Raji (cell line): Measurements from ENCODE around the gene EFCAB14.

Source experiments
- POLR2A ChIP-seq: IDR thresholded peaks from 2 replicates; pipeline ENCODE4 v1.6.1; 2011; ENCODE audit warnings: low read depth, low read length, control low read depth; ENCODE audit not compliant: insufficient read depth

The EFCAB14 gene

GRCh38 chr1:46647611-46648010 is 71.3 kb downstream of the EFCAB14 start:
- TF ChIP-seq POLR2A = no peak

- TF ChIP-seq POLR2A = no peak
Measured at GRCh38 chr1:46646844-46647243, 72.1 kb downstream of the EFCAB14 start.

- TF ChIP-seq POLR2A = no peak
Measured at GRCh38 chr1:46646331-46646730, 72.6 kb downstream of the EFCAB14 start.

DNA sequence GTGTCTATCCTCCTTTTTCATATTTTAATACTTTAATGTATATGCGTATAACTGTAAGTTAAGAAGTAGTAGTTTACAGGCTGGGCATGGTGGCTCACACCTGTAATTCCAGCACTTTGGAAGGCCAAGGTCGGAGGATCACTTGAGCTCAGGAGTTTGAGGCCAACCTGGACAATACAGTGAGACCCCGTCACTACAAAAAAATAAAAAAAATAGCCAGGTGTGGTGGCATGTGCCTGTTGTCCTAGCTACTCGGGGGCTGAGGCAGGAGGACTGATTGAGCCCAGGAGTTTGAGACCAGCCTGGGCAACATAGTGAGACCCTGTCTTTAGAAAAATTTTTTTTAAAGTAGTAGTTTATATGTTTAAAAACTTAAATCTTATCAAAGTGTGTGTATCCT is 73.1 kb downstream of the EFCAB14 start:
- no peak for TF ChIP-seq POLR2A

- TF ChIP-seq POLR2A = no peak
Measured at GRCh38 chr1:46643368-46643775, 75.5 kb downstream of the EFCAB14 start.

DNA sequence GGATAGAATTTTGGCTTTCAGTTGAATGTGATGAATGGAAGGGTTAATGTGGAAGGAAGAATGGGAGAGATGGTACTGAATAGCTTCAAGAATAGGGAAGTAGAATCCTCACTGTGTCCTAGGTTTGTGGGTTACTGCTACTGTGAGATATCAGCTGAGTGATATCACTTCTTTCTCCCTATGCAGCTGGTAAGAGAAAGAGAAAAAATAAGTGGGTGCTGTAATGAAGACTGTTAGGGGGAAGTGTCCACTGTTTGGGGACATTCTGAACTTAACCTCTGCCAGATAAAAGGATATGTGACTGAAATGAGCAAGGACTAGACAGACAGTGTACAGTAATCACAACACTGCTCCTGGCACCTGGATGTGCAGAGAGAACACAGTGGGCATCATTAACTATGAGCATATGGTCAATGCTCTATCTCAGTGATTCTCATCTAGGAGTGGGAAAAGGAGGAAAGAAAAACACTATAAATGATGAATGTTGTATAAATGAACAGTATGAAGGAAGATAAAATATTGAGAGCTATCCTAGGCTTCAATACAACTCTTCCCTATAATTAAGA is 76.7 kb downstream of the EFCAB14 start:
- no peak for TF ChIP-seq POLR2A

DNA sequence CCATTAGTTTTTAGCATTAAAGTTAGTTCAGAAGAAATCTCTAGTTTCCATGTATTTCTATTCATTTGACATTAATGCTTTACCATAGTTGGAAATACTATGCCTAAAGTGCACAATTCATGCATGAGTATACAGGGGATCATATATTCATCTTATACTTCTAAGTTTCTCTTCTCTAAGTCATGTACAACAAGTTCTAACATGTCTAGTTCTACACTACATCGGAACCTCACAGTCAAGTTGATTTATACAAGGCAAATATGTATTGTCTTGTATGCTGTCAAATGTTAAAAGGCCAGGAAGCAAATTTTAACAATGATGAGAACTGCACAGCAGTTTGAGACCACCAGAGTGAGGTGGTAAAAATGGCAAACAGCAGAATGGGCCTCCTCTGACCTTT is 79.4 kb downstream of the EFCAB14 start:
- TF ChIP-seq POLR2A = no peak

- no peak for TF ChIP-seq POLR2A
Measured at GRCh38 chr1:46638921-46639320, 80.0 kb downstream of the EFCAB14 start.

DNA sequence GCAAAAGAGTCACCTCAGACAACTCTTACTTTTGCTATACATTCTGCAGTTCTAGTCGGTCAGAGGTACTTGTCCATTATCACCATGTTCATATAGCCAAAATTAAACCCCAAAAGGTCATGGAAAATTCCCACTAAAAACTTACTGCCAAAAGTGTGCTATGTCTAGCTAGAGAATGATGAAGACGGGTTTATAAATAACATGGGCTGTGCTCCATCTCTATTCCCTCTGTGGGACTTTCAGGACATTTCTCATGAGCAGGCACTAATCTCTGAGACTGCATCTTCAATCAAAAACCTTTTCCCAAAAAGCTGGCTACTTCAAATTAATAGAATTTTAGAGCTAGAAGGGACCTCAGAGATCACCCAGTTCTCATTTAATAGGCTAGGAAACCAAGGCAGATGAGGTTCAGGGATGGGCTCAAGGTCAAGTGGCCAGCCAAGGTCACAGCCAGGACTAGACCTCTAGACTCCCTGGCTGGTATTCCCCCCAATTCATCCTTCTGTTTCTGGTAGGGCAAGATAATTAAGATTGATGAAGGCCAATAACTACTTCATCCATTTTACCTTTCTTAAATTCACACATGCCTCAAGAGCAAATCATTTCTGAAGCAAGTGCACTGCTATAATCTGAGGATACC is 81.3 kb downstream of the EFCAB14 start:
- no peak for TF ChIP-seq POLR2A

GRCh38 chr1:46635205-46635604 is 83.7 kb downstream of the EFCAB14 start:
- no peak for TF ChIP-seq POLR2A

DNA sequence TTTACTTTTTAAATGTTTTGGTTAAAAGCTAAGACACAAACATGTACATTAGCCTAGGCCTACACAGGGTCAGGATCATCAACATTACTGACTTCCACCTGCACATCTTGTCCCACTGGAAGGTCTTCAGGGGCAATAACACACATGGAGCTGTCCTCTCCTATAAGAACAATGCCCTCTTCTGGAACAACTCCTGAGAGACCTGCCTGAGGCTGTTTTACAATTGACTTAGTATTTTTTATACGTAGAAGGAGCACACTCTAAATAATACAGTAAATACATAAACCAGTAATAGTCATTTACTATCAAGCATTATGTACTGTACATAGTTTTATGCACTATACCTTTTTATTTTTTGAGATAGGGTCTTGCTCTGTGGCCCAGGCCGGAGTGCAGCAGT is 88.2 kb downstream of the EFCAB14 start:
- TF ChIP-seq POLR2A = no peak
